BJ (cell line): ENCODE measurements around the gene FANK1. TPM values are rescaled to one million over a fixed set of nuclear protein-coding genes. Genes with fewer than 3 reads are reported as not detected.

Source experiments
- CTCF ChIA-PET: fragments of 350-600 bp; formaldehyde crosslinking; extraction: SDS; loops from one replicate; lab custom pipeline; 2021; ENCODE audit warnings: antibody characterized with exemption, inconsistent platforms; lab: Yijun Ruan, JAX
- POLR2A ChIA-PET: fragments of 300-600 bp; sonication (Branson Sonifier 250); formaldehyde crosslinking; extraction: SDS; loops from one replicate; lab custom pipeline; 2021; ENCODE audit warnings: antibody characterized with exemption; lab: Charles Lee
- DNase-seq: peaks from one replicate; pipeline ENCODE4 v3.0.0-alpha.2; 2011; ENCODE audit warnings: low read depth
- H3K27me3 ChIP-seq: 2 replicates; pipeline ENCODE4 v1.6.0; 2011; ENCODE audit warnings: low read length; ENCODE audit not compliant: control insufficient read depth, insufficient read depth
- H3K36me3 ChIP-seq: 2 replicates; pipeline ENCODE4 v1.5.1; 2011; ENCODE audit warnings: low read length; ENCODE audit not compliant: control insufficient read depth, insufficient read depth
- H3K4me3 ChIP-seq: 2 replicates; pipeline ENCODE4 v1.5.1; 2011; ENCODE audit warnings: low read depth, mild to moderate bottlenecking, control low read depth, low read length
- polyA plus RNA-seq: library from polyadenylated mRNA; depleted of rRNA; stranded (reverse); fragments of >200 nt; gene quantifications from 2 replicates; pipeline ENCODE4 v1.2.3, GENCODE V29; 2011
- TF ChIP-seq, protein P1 (sequence below): IDR thresholded peaks from 2 replicates; pipeline ENCODE4 v1.5.1; 2011; ENCODE audit warnings: low read depth, mild to moderate bottlenecking, control low read depth, inconsistent platforms, low read length, moderate library complexity; ENCODE audit not compliant: insufficient read depth

FANK1 gene
- polyA plus RNA-seq, 1 experiment: 1.8 TPM

DNA sequence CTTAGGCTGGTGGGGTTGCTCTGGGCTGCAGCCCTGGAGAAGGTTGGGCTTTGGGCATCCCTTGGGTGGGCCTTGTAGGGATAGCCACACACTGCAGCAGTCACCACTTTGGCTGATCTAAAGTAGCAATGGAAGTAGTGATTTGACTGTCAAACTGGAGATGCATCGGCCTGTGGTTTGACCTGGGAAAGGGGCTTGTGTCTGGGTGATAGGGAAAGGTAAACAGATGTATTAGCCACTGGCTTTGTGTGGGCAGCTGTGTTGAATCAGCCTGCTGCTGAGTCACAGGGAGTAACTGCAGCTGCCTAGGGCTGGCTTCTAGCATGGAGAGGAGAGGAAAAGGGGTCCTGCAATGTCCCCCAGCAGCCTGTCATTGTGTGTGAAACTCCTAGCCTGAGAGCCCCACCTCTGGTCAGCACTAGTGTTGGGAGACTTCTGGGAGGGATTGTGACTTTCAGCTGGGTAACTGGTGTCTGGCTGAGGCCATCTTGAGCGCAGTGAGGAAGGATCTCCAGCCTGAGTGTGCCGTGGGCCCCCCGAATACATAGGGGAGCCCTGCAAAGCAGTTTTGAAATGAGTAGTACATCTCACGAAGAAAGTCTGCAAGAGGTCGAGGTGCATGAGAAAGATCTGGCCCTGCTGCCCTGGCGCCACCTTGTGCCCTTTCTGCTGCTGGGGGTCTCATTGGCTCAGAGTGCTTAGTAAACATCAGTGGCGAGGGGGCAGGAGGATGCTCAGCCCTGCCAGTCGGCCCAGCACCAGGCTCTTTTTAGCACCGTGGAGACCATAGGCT, 117.3 kb downstream of the FANK1 start:
- TF ChIP-seq, protein P1, sequence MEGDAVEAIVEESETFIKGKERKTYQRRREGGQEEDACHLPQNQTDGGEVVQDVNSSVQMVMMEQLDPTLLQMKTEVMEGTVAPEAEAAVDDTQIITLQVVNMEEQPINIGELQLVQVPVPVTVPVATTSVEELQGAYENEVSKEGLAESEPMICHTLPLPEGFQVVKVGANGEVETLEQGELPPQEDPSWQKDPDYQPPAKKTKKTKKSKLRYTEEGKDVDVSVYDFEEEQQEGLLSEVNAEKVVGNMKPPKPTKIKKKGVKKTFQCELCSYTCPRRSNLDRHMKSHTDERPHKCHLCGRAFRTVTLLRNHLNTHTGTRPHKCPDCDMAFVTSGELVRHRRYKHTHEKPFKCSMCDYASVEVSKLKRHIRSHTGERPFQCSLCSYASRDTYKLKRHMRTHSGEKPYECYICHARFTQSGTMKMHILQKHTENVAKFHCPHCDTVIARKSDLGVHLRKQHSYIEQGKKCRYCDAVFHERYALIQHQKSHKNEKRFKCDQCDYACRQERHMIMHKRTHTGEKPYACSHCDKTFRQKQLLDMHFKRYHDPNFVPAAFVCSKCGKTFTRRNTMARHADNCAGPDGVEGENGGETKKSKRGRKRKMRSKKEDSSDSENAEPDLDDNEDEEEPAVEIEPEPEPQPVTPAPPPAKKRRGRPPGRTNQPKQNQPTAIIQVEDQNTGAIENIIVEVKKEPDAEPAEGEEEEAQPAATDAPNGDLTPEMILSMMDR: 0 out of 2 replicates have a peak, but pooled peaks have one; percentile 1
- Histone ChIP-seq H3K27me3 (no peaks in the 10 kb centered on the region), H3K36me3 (no peaks in the 10 kb centered on the region), H3K4me3 (no peak overlapping the region)
- peak; percentile 43 for DNase-seq
- ChIA-PET POLR2A (no interaction called here), CTCF (interaction anchor here (1.5 kb wide), 1 partner anchor 13 kb away, joined by 4 read pairs; no protein-coding TSS in a partner anchor)

DNA sequence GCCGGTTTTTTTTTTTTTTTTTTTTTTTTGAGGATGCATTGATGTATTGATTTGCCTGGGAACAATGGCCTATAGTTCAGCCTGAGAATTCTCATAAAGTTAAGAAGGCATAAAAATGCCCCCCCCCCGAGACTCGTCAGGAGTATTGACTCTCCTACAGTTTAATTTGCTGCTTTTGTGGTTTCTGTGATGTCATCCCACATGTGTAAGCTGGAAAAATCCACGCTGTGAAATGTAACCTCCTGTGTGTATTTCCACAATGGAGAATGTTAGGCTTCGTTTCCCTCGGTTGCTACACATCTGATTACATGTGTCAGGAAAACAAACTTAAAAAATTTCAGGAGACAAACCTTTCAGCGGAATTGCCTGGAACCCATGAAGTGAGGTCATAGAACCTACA, 117.9 kb downstream of the FANK1 start:
- TF ChIP-seq, protein P1: no peak
- CTCF ChIA-PET: interaction anchor here (1.5 kb wide), 1 partner anchor 12 kb away, joined by 4 read pairs; no protein-coding TSS in a partner anchor
- Histone ChIP-seq H3K36me3 (no peaks in the 10 kb centered on the region), H3K27me3 (no peaks in the 10 kb centered on the region), H3K4me3 (no peak overlapping the region)
- peak; percentile 49 for DNase-seq
- POLR2A ChIA-PET: interaction anchor here (0.5 kb wide), 1 partner anchor 239 kb away, joined by 3 read pairs; no protein-coding TSS in a partner anchor

DNA sequence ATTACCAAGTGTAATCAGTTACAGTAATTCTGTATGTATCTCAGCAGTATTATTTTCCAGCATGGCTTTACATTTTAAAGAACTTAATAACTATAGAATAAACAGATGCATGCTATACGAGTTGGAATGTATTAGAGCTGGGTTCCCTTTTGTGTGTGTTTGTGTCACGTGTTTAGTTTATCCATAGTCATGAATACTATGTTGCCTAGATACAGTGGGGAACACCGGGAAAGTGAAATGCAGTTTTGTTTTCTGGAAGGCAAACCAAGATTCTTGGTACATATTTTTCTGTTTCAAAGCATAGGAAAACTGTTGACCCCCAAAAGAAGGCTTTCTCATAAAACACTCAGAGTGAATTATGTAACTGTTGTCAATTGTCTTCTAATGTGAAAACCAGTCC, 119.0 kb downstream of the FANK1 start:
- POLR2A ChIA-PET: no interaction called here
- TF ChIP-seq, protein P1: no peak
- H3K27me3 ChIP-seq: no peaks in the 10 kb centered on the region
- no peaks in the 10 kb centered on the region for H3K36me3 ChIP-seq
- DNase-seq: no peak
- H3K4me3 ChIP-seq: no peak overlapping the region
- CTCF ChIA-PET: interaction anchor here (0.9 kb wide), 1 partner anchor 32 kb away, joined by 3 read pairs; no protein-coding TSS in a partner anchor

DNA sequence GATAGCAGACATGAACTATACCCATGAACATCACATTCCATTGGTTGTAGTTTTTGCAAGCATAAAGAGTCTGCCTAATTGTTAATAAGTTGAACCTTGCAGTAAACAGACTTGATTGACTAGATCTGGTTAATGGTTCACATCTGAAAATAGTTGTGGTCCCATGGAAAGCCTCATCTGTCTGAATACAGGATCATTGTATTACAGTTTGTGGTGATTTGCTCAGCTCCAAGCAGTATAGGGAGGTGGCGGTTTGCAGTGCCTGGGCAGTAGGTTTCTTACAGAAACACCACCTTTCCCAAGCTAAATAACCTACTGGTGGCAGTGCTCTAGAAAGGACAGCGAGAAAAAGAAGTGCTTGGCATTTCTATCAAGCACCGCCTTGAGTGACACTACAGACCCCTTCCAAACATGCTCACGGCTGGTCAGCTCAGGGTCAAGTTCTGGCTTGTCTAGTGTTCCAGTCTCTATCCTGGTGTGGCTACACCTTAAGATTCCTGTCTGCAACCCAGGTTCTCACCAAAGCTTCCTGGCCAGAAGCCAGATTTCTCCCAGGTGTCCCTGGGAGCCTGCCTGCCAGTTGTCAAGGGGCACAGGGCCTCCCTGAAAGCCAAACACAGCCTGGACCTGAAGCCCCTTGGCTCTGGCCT, 119.9 kb downstream of the FANK1 start:
- Histone ChIP-seq H3K4me3 (no peak overlapping the region), H3K36me3 (no peaks in the 10 kb centered on the region), H3K27me3 (no peaks in the 10 kb centered on the region)
- ChIA-PET CTCF (no interaction called here), POLR2A (no interaction called here)
- DNase-seq: no peak
- TF ChIP-seq, protein P1: no peak

DNA sequence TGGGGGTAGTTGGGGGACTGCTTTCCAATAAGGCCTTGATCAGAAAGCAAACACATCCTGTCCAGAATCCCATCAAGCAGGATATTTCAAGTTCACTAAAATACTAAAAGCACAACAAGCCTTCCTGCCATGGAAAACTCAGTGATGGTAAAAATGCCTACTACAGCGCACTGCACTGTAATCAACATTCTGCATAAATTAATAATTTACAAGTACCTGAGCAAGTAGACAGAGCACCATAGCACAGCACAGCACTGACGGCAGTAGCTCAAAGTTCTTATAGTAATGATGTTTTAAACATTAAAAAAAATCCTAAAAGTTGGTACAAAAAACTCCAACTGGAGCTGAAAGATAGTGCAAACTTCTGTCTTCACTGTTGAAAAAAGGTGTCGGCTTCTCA, 120.5 kb downstream of the FANK1 start:
- H3K27me3 ChIP-seq: no peaks in the 10 kb centered on the region
- POLR2A ChIA-PET: no interaction called here
- CTCF ChIA-PET: interaction anchor here (1.3 kb wide), 1 partner anchor 487 kb away, joined by 4 read pairs; no protein-coding TSS in a partner anchor
- no peak overlapping the region for H3K4me3 ChIP-seq
- no peak for DNase-seq
- TF ChIP-seq, protein P1: no peak
- no peaks in the 10 kb centered on the region for H3K36me3 ChIP-seq
